Fibroblast of pulmonary artery (primary cell): ENCODE results near the gene SLC25A38.
A peak's percentile ranks its signal among the peaks of the same experiment; 100 is the strongest.

Source experiments
- DNase-seq: peaks from one replicate; pipeline ENCODE4 v3.0.0-alpha.2; 2010; ENCODE audit warnings: low read depth
- H3K4me3 ChIP-seq: replicated peaks from 2 replicates; pipeline ENCODE4 v1.5.1; 2011; ENCODE audit warnings: low read depth, mild to moderate bottlenecking, control low read depth, low read length, moderate library complexity
- TF ChIP-seq, protein P1 (sequence below): IDR thresholded peaks from 2 replicates; pipeline ENCODE4 v1.5.1; 2011; ENCODE audit warnings: mild to moderate bottlenecking, control low read depth, low read length, inconsistent platforms; ENCODE audit errors: missing control alignments

Gene SLC25A38

GRCh38 chr3:39378088-39378487 lies 5.1 kb upstream of the SLC25A38 start:
- TF ChIP-seq, protein P1, sequence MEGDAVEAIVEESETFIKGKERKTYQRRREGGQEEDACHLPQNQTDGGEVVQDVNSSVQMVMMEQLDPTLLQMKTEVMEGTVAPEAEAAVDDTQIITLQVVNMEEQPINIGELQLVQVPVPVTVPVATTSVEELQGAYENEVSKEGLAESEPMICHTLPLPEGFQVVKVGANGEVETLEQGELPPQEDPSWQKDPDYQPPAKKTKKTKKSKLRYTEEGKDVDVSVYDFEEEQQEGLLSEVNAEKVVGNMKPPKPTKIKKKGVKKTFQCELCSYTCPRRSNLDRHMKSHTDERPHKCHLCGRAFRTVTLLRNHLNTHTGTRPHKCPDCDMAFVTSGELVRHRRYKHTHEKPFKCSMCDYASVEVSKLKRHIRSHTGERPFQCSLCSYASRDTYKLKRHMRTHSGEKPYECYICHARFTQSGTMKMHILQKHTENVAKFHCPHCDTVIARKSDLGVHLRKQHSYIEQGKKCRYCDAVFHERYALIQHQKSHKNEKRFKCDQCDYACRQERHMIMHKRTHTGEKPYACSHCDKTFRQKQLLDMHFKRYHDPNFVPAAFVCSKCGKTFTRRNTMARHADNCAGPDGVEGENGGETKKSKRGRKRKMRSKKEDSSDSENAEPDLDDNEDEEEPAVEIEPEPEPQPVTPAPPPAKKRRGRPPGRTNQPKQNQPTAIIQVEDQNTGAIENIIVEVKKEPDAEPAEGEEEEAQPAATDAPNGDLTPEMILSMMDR = peak; percentile 73
- no peak overlapping the region for H3K4me3 ChIP-seq
- DNase-seq = peak; percentile 41

GRCh38 chr3:39378957-39379777 lies 4.0 kb upstream of the SLC25A38 start:
- no peak for DNase-seq
- no peak overlapping the region for H3K4me3 ChIP-seq
- TF ChIP-seq, protein P1 = no peak

- H3K4me3 ChIP-seq = no peak overlapping the region
- TF ChIP-seq, protein P1 = no peak
- no peak for DNase-seq
Observed at GRCh38 chr3:39379778-39380155, 3.4 kb upstream of the SLC25A38 start.

DNA sequence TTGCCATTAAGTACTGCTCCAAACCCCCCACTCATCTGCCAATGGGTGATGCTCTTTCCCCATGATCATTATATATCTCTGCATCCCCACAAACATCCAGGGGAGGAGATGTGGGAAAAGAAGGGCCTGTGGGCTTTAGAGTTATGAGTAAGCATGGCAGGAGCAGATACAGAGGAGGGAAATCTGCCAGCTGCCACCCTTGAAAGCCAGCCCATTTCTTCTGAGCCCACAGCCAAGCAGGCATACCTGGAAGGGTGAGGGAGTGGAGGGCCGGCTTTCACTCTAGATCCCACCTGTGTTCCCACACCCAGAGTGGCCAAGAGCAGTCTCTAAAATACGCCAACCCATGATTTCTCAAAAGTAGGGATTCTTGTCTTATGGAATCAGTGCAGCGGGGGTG lies 1.7 kb upstream of the SLC25A38 start:
- no peak overlapping the region for H3K4me3 ChIP-seq
- TF ChIP-seq, protein P1 = no peak
- no peak for DNase-seq

- peak overlapping the region; percentile 90 for H3K4me3 ChIP-seq
- TF ChIP-seq, protein P1 = no peak
- DNase-seq = peak; percentile 92
Observed at GRCh38 chr3:39383881-39384664, 903 bp downstream of the SLC25A38 start.

GRCh38 chr3:39384665-39385000 lies 1.5 kb downstream of the SLC25A38 start:
- TF ChIP-seq, protein P1 = no peak
- no peak for DNase-seq
- H3K4me3 ChIP-seq = peak overlapping the region; percentile 90
